Measurements from ENCODE around the gene C4B.

The C4B gene

GRCh38 chr6:32082935-32083334 is 68.3 kb downstream of the C4B start:
- DNase-seq (ENCODE audit: low spot score) = no peak

GRCh38 chr6:32083812-32084768 is 69.5 kb downstream of the C4B start:
- DNase-seq (ENCODE audit: low spot score) = no peak

GRCh38 chr6:32084780-32085179 is 70.2 kb downstream of the C4B start:
- no peak for DNase-seq (ENCODE audit: low spot score)
